Activated CD4-positive, alpha-beta T cell treated with anti-CD3 and anti-CD28 coated beads, Interleukin-2, amount 50 U/mL, for 16 hours (primary cell): ENCODE measurements around the gene ARG2.
"Not testable (repeated sequence)": the region's sequence is repeated elsewhere in the genome, so short reads cannot be mapped to it uniquely, and the experiment has no call there.

ENCODE experiments used
- DNase-seq: peaks from one replicate; pipeline ENCODE4 v3.0.0-alpha.2; 2020

ARG2 gene

DNA sequence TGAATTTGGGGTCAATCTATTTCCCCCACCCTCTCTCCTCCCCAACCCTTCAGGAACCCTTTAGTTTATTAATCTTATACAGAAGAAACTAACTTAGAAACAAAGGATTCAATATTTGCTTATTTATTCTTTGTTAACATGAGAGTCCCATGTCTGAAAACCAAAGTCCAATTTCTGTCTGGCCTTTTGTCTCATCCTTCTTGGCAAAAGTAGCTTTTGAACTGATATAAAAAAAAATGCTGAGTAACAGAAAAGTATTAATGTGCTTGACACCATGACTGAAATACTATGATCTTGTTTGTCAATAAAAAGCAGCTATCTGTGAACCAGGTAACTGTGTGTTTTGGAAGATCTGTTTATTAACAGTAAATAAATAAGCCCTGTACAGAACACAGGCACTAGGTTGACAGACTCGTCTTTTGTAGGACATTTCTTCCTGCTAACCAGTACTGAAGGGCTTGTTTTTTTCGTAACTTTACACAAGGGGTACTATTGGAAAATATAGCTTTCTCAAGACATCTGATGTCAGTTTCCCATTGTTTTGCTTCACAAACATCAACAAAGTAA lies 30.4 kb upstream of the ARG2 start:
- DNase-seq, result no peak

DNA sequence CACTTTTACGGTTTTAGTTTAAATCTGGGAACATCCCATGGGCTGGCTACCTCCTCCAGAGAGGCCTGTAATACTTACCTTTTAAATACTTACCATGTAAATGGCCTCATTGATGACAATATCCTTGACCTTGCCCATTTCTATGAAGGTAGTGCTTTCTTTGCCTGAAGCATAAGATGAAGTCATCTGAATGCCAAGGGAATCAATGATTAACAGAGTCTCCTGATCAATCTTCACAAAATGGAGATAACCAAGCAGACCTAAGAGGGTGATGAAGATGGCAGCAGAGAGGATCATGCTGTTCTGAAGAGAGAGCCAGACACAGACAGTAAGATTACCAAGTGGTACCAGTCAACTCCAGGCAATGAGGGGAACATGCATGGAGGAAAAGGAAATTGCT lies 26.1 kb upstream of the ARG2 start:
- DNase-seq, result not testable (repeated sequence)

DNA sequence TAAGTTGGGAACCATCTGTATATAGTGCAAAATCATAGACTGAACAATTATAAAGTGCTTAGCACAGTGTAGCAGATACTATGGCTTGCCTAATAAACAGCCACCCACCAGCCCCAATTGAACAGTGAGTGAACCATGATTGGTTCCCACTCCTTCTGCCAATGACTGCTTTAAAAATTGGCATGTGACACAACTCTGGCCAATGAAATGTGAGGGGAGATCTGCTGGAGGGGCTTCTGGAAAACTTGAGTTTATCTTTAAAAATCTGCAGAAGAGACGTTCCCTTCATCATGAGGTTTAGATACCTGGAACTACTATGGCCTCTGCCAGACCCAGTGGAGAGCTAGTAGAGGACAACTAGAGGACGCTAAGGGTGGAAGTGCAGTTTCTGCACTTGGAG lies 24.3 kb upstream of the ARG2 start:
- no peak for DNase-seq

DNA sequence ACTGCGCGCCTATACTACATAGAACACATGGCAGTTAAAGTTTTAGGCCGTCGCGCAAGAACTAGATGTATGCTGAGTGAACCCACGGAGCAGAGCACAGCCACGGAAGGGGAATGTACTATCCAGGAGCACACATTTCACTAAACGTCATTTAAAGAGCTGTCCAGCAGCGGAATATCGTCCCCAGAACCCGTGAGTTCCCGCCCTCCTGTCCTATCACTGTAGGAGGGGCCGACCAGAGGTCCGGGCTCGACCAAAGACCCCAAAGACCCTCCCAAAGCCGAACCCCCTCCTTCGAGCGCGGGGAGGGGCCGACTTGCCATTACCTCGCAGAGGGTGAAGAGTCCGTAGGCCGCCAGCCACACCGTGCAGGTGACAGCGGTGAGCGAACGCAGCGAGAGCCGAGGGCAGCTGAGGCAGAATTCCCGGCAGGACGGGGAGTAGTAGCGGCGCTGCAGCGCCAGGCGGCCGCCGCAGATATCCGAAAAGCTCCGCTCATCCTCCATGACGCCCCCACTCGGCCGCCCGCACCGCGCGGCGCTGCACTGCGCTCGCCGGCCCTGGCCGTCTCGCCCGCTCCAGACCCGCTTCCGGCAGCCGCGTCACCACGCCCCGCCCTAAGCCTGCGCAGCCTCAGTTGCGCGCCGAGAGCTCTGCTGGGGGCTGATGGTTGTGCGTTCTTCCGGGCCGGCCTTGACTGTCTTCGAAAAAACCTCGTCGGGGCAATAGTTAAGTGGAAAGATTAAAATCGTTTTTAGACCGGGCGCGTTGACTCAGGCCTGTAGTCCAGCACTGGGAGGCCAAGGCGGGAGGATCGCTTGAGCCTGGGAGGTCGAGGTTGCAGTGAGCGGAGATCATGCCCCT lies 19.8 kb upstream of the ARG2 start, which contains the start of gene PIGH:
PIGH (minus strand) TSS at position 571 of the 864 bp plus-strand sequence; CDS start at position 506, 65 bp downstream.
- peak; percentile 94 for DNase-seq

DNA sequence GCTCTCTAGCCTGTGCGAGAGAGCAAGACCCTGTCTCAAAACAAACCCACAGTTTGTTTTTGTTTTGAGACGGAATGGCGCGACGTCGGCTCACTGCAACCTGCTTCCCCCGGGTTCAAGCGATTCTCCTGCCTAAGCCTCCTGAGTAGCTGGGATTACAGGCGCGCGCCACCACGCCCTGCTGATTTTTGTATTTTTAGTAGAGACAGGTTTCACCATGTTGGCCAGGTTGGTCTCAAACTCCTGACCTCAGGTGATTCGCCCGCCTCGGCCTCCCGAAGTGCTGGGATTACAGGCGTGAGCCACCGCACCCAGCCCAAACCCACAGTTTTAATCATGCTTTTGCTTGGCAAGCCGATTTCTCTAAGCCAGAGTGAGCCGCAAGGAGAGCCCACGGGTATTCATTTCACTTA lies 19.2 kb upstream of the ARG2 start:
- not testable (repeated sequence) for DNase-seq

DNA sequence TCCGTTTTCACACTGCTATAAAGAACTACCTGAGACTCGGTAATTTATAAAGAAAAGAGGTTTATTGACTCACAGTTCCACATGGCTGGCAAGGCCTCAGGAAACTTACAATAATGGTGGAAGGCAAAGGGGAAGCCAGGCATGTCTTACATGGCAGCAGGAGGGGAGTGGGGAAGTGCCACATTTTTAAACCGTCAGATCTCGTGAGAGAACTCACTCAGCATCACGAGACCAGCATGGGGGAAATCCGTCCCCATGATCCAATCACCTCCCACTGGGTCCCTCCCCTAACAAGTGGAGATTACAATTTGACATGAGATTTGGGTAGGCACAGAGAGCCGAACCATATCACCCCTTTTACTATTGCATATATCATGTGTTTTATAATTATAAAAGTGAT lies 17.6 kb upstream of the ARG2 start:
- DNase-seq, result no peak

DNA sequence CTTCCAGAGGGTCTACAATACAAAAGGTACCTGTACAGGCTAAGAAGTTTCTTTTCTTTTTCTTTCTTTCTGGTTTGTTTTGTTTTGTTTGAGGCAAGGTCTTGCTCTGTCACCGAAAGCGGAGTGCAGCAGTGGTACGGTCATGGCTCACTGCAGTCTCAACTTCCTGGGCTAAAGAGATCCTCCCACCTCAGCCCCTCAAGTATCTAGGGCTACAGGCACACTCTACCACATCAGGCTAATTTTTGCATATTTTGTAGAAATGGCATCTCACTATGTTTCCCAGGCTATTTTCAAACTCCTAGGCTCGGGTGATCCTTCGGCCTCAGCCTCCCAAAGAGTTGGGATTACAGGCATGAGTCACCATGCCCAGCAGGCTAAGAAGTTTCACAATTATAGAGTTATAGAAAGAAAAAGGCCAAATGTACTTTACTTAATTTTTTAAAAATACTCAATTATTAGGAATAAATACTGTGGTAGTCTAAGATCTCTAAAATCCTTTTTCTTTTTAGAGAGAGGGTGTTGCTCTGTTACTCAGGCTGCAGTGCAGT lies 16.6 kb upstream of the ARG2 start:
- DNase-seq, result no peak

DNA sequence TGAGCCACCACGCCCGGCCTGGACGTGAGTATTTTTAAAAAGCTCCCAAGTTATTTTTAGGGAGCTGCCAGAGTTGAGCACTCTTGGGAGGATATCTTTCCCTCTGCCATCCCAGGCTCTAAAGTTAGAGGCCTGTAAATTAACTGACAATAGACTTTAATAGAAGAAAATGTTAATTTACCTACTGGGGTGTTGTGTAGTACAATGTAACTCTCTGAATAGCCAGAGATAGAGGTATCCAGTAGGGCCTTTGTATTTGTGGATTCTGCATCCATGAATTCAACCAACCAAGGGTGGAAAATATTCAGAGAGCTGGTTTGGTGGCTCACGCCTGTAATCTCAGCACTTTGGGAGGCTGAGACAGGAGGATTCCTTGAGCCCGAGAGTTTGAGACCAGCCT lies 12.1 kb upstream of the ARG2 start:
- DNase-seq, result no peak

DNA sequence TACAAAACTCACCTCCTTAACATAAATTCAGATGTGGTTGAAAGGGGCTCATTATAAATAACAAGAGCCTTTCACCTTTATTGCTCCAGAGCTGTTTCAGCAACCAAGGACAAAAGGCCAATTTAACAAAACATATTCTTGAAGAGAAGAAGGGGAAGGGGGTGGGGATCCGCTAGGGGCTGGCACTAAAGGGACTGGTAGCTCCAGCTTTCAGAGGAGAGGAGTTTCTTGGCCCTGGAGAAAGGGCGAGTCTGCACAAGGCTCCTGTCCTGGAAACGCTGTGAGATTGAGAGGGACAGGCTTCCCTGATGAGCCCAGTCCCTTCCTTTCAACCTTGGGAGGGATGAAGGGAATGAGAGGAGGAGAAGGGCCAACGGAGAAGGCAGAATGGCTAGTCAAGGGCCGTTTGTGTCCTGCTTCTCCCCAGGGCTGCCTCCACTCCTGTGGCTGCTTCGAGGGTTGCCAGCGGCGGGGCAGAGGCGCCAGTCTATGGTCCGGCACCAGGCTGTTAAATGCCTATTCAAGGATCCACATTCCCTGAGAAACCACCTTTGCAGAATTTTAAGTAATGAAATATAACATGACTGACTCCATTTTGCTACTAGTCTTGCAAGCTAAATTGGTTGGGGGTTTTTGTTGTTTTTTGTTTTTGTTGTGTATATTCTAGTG lies 9.9 kb upstream of the ARG2 start:
- no peak for DNase-seq

DNA sequence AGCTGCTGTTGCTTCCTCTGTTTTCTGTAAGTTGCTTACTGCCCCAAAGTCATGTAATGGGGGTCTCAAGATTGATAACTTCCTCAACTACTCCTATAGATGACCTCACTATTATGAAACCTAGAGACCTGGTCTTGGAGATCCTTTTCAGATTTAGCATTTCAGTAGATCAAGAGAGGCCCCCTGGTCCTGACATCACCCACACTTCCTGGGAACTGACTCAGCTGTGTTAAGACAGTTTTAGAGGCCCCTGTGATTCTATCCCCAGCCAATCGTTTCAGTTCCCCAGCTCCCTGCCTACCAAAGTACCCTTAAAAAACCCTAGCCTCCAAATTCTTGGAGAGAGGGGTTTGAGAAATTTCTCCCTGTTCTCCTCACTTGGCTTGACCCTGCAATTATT lies 9.2 kb upstream of the ARG2 start:
- DNase-seq, result peak; percentile 11

DNA sequence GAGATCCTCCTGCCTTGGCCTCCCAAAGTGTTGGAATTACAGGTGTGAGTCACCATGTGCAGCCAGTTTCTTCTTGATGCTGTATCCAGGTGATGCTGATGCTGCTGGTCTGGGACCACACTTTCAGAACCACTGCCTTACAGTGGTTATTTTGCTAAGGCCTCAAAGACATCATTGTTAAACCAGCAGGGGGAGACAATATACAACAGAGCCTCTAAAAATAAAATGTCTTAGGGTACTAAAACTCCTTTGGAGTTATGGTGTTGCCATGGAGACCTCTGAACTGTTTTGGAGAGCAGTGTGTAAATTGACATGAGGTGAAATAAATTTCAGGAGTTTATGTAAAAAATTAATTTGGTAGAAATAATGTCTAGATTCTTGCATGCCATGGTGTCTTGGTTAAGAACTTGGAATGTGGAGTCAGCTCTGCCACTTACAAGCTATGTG lies 1.1 kb upstream of the ARG2 start:
- peak; percentile 69 for DNase-seq

DNA sequence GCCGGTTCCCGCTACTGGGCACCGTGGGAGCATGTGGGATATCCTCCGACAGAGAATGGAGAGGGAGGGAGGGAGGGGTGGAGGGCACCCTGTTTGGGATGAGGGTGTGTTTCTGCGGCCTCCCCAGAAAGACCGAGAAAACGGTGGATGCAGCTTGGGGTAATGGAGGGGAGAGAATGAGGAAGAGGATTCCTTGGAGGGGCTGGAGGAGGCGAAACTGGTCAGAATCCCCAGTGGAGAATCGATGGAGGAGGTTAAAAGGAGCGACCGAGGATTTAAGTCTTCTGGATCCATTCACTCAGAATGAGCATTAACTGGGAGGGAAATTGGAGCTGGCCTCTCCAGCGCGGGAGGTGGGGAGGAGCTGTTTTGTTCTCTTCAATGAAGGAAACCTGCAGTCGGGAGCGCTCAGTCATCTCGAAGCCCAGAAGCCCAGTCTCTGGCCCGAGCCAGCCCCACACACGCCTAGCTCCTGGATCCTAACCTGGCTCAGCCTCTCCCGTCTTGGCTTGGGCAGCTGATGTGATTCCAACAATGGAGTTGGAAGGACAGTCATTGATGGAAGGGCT lies 581 bp downstream of the ARG2 start:
- no peak for DNase-seq

DNA sequence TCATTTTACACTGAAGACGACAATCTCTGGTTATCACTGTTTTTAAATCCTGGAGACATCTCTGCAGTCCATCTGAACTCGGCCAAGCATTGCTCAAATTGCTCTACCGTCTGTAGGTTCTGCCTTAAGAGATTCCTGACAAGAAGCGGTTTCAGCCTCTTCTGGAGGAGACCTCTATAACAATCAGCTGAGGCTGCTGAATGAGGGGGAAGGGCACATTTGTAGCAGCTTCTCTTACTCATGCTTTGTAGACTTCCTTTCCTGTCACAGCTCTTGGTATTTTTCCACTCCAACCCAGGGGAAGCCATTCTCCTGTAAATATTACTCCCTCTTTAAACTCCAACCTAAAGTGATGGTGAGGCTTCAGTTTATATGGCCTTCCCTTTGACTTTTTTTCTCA lies 3.0 kb downstream of the ARG2 start:
- DNase-seq, result no peak

DNA sequence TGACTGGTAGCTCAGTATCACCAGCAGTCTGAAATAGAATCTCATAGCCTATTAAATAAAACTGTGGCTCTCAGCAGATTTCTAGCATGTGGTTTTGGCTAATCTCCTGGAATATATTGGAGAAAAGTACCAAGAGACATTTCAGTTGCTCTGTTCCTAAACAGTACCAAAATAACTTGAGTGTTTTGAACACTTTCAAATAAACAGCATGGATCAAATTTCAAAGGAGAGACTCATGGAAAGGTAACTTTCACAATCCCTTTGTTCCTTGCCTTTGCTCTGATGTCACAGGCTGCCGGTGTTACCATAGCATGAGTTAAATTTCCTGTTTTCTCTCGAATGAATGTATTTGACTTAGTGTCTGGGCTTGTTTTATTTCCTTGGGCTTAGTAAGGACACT lies 3.4 kb downstream of the ARG2 start:
- no peak for DNase-seq

DNA sequence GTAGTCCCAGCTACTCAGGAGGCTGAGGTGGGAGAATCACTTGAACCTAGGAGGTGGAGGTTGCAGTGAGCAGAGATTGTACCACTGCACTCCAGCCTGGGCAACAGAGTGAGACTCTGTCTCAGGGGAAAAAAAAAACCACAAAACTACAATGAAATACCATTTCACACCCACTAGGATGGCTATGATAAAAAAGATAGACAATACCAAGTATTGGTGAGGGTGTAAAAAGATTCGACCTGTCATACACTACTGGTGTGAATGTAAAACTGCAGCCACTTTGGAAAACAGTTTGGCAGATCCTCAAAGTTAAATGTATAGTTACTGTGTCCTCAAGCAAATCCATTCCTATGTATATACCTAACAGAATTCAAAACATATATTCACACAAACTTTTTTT lies 6.4 kb downstream of the ARG2 start:
- not testable (repeated sequence) for DNase-seq

DNA sequence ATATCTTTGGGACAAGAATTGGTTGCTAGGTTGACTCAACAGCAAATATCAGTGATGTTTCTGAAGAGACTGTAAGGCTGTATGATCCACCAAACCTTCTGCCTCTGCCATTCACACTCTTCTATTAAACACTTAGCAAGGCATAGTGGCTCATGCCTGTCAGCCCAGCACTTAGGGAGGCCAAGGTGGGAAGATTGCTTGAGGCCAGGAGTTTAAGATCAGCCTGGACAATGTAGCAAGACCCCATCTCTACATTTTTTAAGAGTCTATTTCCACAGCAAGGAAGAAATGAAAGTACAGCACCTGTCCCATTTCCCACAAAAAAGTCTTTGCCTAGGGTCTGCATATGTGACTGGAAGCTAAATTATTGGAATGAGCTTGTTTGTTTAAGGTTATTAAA lies 7.8 kb downstream of the ARG2 start:
- DNase-seq, result no peak

DNA sequence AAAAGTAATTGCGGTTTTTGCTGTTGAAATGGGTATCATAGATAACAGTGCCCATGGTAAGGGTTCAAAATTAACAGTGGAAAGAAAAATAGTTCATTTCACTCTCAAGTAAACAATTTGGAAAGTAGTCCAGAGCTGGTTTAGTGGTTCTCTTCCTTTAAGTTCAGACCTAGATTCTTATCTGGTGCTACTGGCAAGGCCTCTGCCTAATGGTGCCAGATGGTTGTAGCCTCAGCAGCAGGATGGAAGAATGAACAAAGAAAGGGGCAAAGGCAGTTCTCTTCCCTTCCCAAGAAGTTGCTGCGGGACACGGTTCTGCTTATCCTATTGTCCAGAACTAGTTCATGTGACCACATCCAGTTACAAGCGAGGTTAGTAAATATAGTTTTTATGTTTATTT lies 10.5 kb downstream of the ARG2 start:
- no peak for DNase-seq

DNA sequence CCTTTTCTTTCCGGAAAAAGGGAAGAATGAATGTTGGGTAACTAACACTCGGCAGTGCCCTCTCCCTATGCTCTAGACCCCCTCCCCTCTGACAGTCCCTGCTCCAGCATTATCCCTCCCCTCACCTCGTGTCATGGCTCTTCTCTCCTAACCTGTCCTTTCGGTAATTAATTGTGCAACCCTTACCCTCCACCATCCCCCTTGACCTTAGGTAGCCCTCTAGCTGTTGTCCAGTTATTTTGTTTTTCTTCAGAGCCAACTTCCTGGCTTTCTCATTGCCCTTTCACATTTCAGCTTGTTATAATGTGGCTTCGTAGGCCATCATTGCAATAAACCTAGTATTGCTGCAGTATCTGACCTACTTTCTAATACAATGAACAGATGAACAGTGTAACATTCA lies 11.2 kb downstream of the ARG2 start:
- no peak for DNase-seq

DNA sequence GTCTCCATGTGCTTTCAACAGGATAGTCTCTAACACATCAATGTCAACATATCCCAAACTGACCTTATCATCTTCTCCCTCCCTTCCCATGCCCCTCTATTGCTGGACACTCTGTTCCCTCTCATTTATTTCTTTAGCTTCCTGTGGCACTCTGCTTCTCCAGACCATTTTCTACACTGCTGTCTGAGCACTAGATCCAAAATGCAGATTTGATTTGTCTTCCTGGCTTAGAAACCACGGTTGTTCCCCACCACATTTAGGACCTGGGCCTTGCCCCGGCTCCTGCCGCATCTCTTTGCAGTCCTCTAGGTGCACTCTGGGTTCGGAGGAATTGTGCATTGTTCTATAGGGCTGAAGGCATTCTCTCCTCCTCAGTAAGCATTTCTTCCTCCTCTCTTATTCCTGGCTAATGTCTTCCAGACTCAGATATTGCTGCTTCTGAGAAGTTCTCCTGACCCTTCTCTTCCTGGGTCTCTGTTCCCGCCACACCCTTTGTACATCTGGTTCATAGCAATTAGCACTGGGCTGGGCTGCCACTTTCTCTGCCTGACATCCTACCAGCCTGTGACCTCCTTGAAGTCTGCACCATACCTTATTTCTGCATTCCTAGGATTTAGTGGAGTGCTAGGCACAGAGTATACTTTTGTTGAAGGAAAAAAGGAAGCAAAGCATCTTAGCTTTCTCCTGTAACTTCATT lies 13.9 kb downstream of the ARG2 start:
- no peak for DNase-seq

DNA sequence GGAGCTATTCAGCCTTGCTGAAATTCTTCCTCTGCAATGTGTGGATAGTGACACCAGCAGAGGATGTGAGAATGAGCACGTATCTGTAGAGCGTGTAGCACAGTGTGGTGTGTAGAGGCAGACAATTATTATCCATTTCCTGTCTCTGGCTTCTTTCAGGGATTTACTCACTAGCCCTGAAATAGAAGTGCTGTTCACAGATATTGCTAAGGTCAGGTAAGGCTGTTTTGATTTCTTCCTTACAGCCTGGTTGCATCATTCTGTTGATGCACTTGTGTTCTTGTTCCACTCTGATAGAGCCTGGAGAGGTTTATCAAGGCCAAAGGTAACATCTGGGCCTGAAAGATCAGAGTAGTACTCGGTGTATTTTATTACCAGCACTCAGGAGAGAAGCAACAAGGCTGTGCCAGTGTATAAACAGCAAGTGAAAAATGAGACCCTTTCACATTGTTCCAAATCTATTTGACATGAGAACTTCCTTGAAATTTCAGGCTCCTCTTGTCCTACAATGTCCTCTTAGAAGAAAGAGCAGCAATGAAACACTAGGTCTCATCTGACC lies 16.7 kb downstream of the ARG2 start:
- DNase-seq, result peak; percentile 15

DNA sequence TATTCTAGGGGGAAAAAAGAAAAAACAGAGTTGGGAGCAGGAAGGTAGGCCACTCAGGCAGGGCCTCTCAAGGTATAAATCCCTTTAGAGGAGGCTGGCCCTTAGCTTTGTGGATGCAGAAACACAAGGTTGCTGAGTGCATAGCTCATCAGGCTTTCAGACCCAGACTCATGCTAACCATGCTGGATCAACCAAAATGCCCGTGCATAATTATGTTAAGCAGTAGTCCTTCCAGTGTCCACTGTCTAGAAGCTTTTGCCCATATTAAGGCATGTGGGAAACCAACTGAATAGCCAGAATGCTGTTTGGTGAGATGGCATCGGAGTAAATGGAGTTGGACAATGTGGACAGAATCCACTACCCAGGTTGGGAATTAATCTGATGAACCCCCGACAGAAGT lies 18.9 kb downstream of the ARG2 start:
- DNase-seq, result no peak

DNA sequence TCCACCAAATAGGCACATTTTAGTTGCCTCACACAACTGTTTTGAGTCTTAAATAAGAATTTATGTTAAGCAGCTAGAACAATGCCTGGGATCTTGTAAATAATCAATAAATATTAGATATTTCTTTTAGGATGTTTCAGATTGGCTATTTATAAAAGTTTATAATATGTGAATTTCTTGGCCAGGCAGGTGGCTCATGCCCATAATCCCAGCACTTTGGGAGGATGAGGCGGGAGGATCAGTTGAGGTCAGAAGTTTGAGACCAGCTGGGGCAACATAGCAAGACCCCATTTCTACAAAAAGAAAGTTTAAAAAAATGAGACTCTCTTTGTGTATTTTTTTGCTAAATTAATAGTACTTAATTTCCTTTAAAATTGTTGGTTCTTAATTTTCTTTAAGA lies 21.8 kb downstream of the ARG2 start:
- no peak for DNase-seq
